RKO (cell line): ENCODE results near the gene CERKL.
A peak's percentile ranks its signal among the peaks of the same experiment; 100 is the strongest.
"Not testable (repeated sequence)": the region's sequence is repeated elsewhere in the genome, so short reads cannot be mapped to it uniquely, and the experiment has no call there.

Source experiments
- DNase-seq: peaks from one replicate; pipeline ENCODE4 v3.0.0-alpha.2; 2016; ENCODE audit warnings: low spot score

CERKL gene, protein sequence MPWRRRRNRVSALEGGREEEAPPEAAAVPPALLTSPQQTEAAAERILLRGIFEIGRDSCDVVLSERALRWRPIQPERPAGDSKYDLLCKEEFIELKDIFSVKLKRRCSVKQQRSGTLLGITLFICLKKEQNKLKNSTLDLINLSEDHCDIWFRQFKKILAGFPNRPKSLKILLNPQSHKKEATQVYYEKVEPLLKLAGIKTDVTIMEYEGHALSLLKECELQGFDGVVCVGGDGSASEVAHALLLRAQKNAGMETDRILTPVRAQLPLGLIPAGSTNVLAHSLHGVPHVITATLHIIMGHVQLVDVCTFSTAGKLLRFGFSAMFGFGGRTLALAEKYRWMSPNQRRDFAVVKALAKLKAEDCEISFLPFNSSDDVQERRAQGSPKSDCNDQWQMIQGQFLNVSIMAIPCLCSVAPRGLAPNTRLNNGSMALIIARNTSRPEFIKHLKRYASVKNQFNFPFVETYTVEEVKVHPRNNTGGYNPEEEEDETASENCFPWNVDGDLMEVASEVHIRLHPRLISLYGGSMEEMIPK

DNA sequence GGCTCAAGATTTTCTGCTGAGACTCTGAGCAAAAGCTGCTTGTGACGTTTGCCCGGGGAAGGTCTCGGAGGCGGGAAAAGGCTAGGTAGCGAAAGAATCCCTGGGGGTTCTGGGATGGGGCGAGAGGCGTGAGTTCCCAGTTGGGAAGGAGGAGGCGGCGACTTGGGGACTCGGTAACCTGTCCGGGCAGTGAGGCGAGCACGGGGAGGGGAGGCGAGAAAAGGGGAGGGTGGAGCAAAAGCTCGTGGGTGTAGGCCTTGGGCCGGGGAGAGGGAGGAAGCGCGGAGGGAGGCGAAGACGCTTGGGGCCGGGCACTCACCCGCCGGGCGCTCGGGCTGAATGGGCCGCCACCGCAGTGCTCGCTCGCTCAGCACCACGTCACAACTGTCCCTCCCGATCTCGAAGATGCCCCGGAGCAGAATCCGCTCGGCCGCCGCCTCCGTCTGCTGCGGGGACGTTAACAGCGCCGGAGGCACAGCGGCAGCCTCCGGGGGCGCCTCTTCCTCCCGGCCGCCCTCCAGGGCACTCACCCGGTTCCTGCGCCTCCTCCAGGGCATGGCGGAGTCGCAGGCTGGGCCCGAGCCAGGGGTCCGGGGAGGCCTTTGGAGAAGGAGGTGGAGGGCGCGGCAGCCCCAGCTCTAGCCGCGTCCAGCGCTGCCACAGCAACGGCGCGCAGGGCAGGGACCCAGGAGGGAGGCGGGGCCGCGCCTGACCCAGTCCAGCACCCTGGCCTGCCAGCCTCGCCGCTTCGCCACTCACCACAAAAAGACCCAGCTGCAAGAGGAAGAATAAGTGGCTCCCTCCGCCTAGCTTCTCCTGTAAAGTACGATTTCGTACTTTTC lies at the start of gene CERKL:
Gene CERKL, minus strand, starts transcription at position 656 of the 842 bp plus-strand sequence. Its CDS starts 99 bp downstream, at position 557.
- peak; percentile 30 for DNase-seq

DNA sequence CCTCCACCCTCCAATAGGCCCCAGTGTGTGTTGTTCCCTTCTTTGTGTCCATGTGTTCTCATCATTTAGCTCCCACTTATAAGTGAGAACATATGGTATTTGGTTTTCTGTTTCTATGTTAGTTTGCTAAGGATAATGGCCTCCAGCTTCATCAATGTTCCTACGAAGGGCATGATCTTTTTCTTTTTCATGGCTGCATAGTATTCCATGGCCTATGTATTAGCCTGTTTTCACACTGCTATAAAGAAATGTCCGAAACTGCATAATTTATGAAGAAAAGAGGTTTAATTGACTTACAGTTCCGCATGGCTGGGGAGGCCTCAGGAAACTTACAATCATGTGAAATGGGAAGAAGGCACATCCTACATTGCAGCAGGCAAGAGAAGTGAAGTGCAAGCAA lies 45.6 kb upstream of the CERKL start:
- DNase-seq, result not testable (repeated sequence)

DNA sequence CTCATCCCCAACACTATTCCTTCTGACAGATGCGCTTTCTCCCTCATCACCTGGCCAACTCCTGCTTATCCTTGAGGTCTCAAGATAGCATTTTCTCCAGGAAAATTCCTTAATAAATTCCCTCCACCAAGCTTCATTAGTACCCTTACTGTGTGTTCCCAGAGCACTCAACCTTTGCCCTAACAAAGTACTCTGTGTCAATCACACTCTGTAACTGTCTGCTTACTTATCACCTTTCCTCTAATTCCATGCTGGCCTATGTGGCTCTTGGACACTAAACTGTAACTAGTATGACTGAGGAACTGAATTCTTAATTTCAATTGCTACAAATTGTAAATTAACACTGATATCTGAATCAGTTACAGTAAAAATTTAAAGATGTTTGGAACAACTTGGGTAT lies 41.3 kb upstream of the CERKL start:
- DNase-seq, result no peak

DNA sequence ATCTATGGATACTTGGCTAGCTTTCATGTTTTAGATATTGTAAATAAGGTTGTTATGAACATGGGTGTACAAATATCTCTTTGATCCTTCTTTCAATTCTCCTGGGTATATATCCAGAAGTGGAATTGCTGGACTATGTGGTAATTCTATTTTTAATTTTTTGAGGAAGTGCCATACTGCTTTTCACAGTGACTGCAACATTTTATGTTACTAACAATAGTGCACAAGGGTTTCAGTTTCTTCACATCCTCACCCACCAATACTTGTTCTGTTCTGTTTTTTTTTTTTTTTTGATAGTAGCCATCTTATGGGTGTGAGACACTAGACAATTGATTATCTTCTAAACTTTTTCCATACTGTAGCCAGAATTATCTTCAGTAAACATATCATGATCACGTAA lies 40.7 kb upstream of the CERKL start:
- DNase-seq, result no peak

DNA sequence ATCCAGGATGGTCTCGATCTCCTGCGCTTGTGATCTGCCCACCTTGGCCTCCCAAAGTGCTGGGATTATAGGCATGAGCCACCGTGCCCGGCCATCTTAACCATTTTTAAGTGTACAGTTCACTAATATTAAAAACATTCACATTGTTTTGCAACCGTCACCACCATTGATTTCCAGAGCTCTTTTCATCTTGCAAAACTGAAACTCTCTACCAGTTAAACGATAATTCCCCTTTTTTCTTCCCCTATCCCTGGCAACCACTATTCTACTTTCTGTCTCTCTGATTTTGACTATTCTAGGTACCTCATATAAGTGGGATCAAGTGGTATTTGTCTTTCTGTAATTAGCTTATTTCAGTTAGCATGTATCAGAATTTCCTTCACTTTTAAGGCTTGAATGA lies 40.2 kb upstream of the CERKL start:
- DNase-seq, result no peak

DNA sequence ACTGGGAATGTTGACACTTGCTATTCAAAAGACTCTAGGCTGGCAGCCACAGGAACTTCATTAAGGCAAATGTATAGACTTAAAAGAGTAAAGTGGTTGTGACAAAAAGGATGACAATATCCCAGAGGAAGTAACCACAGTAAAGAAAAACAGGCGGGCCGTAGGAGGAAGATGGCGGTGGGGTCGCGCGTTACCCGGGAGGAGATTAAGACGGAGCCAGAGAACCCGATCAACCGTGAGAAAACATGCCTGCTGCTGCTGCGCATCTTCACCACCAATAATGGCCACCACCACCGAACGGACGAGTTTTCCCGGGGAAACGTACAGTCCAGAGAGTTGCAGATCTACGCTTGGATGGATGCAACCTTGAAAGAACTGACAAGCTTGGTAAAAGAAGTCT lies 37.4 kb upstream of the CERKL start:
- no peak for DNase-seq

DNA sequence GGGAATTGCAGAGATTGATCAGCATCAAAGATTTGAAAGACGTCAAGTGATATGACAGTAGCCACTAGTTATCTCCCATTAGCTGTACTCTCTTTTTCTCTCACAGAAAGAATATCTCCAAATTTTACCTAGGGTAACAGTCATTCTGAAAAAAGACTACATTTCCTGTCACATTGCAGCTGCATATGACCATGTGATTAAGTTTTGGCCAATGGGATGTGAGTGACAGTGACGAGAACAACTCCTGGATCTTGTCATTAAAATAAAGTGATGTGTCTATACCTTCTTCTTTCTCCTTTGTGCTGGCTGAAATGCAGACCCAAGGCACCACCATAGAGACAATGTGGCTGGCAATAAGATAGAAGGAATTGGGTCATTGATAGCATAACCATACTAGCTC lies 34.0 kb upstream of the CERKL start:
- DNase-seq, result no peak

DNA sequence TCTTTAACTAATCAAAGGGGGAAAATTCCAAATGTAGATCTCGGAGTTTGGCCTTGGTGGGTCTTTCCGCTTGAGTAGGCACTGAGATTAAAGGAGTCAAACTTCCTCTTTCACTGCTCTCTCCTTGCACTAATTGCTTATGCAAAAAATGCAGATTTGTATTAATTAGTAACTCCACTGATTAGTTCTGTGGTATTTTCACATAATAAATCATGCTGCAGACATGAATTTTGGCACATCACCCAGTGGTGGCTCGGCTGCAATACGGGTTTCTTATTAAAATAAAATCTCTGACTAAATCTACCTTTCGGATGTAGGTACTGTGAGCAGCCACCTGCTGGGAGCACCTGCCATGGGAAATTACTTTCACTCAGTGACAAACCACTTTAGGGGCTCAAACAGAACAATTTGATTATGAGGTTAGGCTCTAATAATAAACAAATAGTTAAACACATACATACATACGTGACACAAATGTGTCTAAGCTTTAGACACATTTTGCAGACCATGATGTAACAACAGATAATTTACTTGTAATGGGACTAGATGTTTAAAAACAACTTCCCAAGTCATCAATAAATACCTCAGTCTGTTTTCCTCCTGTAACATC lies 29.8 kb upstream of the CERKL start:
- DNase-seq, result no peak

DNA sequence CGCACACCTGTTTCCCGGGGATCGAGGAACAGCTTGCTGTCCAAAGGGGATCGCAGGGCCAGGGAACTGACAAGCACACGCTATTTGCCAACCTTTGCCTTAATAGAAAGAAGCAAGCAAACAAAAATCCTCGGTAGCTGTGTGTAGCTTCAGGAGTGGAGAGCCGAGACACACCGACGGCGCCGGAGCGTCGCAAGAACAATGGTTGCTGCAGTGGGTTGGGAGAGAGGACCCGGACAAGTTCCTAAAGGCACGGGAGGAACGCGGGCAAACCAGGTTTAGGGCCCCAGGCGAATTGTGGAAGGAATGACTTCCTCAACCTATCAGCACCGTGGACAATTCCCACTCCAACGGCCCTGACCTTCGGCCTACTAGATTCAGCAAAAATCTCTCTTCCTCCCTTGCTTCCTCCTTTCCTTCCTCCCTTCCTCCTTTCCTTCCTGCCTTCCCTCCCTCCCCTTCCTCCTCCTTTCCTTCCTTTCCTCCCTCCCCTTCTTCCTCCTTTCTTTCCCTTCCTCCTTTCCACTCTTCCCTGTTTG lies 28.3 kb upstream of the CERKL start:
- no peak for DNase-seq

DNA sequence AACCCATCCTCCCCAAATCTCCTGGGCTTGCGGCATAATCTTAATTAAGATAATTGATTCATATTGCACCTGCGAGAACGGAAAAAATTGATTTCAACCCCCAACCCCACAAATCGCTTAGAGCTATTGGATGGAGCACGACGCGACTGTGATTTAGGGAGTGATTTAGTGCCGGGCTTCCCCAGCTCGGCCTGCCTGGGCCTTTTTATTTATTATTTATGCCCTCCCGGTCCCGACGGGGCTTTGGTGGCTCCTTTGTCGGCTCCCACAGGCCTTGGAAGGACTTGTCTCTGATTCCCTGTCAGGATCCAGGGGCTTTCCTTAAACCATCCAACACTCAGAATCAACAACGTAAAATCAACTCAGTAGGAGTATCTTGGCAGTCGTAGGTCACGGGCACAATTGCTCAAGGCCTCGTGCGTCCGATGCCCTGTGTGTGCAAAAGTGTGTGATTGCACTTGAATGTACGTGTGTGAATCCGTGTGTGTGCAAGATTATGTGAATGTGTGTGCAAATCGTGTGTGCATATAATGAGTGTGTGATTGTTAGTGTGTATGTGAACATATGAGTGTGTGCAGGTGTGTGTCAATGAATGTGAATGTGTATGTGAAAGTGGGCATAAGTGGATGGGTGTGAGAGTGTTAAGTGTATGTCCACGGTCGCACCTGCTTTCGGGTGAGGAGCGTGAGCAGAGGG lies 27.7 kb upstream of the CERKL start:
- DNase-seq, result no peak

DNA sequence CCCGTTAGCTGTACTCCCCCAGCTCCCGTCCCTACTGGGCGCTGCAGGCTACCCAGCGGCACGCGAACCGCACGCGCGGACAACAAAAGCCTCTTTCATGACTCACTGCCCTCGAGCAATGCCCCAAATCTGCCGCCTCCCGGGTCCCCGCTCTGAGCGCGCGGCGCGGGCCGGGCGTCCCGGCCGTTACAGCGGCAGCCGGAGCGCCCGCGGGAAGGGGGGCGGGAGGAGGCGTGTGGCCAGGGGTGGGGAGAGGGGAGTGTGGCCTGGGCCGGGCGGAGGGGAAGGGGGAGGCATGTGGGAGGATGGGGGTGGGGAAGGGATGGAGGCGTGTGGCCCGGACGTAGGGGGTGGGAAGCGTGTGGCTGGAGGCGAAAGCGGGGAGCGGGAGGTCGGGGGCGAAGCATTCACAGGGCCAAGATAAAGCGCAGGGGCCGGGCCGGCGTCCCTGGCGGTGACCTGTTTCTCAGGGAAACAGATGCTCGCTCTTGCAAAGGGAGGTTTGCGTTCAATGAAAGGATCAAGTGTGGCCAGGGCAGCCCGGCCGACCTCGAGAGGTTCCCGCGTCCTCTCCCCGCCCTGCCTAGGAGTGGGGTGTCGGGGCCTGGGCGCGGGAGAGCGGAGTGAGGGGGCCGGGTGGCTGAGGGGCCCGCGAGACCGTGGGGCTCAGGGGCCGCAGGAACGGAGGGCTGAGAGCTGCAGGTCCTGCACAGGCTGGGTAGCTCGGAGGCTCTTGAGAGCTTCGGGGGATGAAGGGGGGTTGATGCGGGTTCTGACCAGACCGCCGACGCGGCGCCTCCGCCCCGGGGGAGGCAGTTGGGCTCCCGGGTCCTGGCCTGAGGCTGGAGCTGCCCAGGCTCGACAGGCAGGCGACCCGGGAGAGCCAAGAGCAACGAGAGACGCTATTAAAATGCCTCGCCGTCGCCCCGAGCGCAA lies 26.9 kb upstream of the CERKL start:
- no peak for DNase-seq

DNA sequence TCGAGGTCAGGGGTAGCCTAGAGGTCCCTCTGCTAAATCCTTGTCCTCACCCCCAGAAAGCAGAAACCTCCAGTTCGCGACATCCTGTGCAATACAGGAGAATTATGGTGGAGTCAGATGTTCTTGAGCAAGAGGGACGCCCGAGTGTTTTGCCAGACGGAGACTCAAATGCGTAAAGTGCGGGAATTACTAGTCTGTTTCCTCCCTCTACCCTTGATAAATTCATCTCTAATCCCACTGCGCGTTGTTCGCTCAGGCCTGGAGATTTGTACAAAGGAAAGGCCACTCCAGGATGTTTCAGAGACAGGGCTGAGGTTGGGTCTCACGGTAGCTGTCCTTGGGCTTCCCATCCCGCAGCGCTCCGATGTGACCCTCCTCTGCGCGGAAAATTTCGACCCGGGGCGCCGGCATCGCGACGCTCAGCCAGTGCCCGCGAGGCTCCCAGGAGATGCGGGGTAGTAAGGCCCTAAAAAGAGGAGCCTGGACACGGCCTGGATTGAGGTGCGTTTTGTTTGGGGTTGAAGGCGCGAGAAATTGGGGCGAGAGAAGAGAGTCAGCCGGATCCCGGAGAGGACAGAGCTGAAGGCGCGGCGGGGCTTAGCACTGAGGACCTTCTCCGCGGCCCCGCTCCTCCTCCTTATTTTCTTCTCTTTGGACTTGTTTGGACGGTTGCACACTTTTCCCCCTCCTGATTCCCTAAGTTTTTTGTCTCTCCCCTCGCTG lies 26.1 kb upstream of the CERKL start:
- no peak for DNase-seq

DNA sequence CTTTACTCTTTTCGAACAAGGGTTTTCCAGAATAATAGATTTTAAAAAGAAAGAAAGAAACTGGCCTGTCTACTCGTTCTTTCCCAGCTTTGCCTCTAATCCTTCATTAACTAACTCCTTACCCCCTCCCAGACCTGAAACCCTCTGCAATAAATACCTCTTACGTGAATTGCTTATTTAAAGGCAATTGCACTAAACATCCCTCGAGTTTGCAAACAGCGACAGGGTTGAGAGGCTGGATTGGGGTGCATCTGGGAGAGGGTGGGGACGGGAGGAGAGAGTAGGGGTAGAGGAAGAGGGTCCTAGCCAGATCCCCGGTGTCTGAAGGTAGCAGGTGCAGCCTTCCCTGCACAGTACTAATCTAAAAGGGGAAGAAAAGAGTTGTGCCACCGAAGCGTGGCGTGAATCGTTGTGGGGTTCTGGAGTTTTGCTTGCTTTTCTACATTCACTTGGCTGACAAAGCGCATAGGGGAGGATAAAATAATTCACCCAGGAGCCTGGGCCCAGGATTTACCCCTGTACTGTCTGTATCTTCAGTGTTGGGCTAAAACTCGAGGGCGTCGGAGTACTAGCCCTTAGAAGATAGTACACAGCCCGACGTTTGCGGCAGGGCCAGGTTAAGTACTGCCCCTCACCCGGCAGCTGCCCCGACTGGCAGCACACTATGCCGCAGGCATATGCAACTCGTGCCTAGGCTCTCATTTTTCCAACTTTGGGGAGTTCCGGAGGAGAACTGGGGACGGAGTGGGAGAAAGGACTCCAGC lies 25.3 kb upstream of the CERKL start:
- DNase-seq, result no peak

DNA sequence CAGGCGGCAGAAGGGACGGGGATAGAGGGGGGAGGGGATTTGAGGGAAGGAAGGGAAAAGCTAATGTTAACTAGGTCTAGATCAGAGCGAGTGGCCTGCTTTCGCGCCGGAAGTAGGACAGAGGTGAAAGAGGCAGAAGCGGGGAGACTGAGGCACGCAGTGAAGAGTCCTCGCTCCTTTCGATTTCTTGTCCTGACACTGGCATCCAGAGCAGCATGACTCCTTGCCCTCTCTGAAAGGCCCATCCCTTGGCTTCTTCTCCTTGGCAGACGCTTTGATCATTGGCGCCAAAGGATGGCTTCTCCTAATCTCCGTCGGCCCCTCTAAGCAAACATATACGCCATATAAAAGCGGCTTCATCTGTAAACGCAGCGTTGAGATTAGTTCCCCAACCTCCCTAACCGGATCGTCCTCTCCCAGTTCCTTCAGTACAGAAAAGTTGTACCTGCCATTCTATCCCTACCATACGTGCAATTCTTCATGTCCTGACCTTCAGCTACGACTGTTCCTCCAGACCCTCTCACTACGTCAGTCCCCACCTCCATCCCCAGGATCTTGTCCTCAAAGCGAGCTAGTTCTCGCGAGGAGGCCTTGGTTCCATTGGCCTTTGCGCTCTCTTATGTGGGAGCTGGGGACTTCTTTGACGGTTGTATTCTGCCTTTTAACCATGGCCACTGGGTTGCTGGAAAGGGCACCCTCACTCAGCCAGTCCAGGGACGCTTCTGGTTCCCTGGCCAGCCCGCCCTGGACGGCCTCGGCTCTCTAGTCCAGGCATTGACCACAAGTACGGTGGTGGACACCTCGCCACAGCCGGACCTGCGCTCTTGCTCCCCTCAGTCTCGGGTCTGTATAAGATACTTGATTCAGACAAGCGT lies 24.3 kb upstream of the CERKL start:
- DNase-seq, result no peak

DNA sequence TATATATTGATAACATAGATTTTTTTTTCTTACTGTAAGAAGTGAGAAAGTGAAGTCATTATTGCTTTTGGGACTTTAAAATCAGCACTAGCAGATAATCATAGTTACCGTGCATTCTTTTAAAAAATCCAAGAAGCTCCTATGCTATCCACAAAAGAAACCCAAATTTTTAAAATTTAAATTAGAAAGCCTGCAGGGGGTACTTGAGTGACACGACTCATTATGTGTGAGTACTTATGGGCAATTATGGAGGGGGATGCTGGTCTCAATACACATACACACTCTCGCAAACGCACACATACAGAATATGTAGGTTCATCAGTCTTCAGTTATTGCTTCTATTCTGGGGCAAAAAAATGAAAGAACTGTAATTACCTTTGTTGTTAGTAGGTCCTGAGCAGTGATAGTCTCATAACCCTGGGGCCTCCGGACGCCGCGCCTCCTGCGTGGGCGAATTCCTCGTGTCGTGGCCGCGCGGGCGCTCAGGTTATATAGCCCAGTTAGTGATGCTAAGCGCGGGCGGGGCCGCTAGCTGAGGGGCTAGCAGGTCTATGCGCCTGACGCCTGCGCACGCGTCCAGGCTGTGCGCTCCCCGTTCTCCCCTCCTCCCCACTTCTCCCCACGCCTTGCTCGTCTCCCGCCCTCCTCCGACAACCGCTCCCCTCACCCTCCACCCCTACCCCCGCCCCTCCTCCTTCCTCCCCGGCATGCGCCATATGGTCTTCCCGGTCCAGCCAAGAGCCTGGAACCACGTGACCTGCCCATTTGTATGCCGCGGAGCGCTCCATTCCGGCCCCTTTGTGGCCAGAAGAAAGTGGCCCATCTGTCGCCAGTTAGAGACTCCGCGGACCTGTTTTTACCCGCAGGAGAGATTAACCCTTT lies 23.4 kb upstream of the CERKL start, which contains the start of gene NEUROD1:
Gene NEUROD1, minus strand, starts transcription at position 463 of the 882 bp plus-strand sequence. CDS start 1,657 bp downstream, outside the sequence.
- DNase-seq, result no peak

DNA sequence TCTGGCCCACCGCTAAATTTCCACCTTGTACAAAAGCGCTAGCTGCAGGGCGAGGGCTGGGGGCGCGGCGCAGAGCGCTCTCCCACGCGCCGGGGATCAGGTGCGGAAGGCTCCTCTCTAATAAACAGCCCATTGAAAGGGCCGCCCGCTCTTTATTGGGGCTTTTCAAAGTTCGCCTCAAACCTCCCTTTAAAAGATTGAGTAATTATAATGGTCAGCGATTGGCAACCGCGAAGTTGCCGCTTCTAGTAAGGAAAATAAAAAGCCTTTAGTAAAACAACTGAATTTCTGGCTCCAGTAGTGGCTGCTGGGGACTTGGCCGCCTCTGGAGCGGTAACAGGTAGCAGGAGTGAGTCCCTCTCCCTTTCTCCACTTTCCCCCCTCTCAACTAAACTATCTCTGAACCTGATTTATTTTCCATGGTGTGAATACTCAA lies 22.7 kb upstream of the CERKL start:
- DNase-seq, result no peak
